ENCODE measurements around the gene ANKRD36B.
"Not testable (repeated sequence)": the region's sequence is repeated elsewhere in the genome, so short reads cannot be mapped to it uniquely, and the experiment has no call there.

Gene ANKRD36B

GRCh38 chr2:97617911-97618310, 28.2 kb upstream of the ANKRD36B start:
- Histone ChIP-seq H3K36me3 (ENCODE audit: insufficient read depth, low read length) (no peaks in the 10 kb centered on the region), H2AFZ (ENCODE audit: low read depth, low read length) (no peak overlapping the region), H3K9ac (ENCODE audit: low read depth, low read length) (no peak overlapping the region), H3K27ac (ENCODE audit: low read length) (no peak overlapping the region), H3K9me3 (ENCODE audit: insufficient read depth, low read length, severe bottlenecking) (no peaks in the 10 kb centered on the region), H3K4me3 (ENCODE audit: low read depth in 1 of 2, low read length in 2 of 2) (no peak overlapping the region), H3K4me1 (ENCODE audit: insufficient read depth, low read length) (no peaks in the 10 kb centered on the region), H3K4me2 (ENCODE audit: insufficient read depth, low read length) (no peak overlapping the region), H3K27me3 (ENCODE audit: insufficient read depth, low read length, poor library complexity) (no peaks in the 10 kb centered on the region), H4K20me1 (ENCODE audit: insufficient read depth, low read length) (no peaks in the 10 kb centered on the region), H3K79me2 (ENCODE audit: insufficient read depth, low read length) (no peaks in the 10 kb centered on the region)
- TF ChIP-seq CTCF (IDR thresholded peaks at IDR 0.05; ENCODE audit: borderline replicate concordance, extremely low read depth, low read length, poor library complexity, severe bottlenecking) (no peak), EZH2 (IDR thresholded peaks at IDR 0.05; ENCODE audit: borderline replicate concordance, low read depth, low read length, severe bottlenecking) (no peak)
- DNase-seq (no peak), ATAC-seq (ENCODE audit: insufficient read depth, low read depth) (no peak)

GRCh38 chr2:97615746-97616145, 26.1 kb upstream of the ANKRD36B start:
- not testable (repeated sequence) for H3K4me3 ChIP-seq (ENCODE audit: low read depth in 1 of 2, low read length in 2 of 2); ATAC-seq (ENCODE audit: insufficient read depth, low read depth)

DNA sequence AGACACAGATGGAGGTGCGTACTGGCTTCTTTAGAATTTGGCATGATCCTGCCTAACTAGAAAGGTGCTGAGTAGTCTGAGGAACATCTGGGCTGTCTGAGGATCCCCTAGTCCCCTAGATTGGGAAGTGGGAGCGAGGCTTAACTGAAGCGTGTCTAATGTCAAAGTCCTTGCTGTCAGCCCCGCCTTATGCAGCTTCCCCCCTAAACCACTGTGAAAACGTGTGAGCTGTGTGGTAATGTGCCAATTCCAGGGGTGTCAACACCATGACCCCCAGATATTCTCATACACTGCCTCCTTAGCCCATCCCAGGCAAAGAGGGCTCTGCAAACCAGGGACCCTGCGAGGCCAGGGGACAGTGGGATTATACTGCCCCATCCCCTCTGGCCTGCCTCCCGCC, 22.2 kb upstream of the ANKRD36B start:
- H3K79me2 ChIP-seq (ENCODE audit: insufficient read depth, low read length); H3K4me2 ChIP-seq (ENCODE audit: insufficient read depth, low read length); H3K36me3 ChIP-seq (ENCODE audit: insufficient read depth, low read length); H2AFZ ChIP-seq (ENCODE audit: low read depth, low read length); H3K27me3 ChIP-seq (ENCODE audit: insufficient read depth, low read length, poor library complexity); H3K9ac ChIP-seq (ENCODE audit: low read depth, low read length); H4K20me1 ChIP-seq (ENCODE audit: insufficient read depth, low read length); H3K4me1 ChIP-seq (ENCODE audit: insufficient read depth, low read length); H3K9me3 ChIP-seq (ENCODE audit: insufficient read depth, low read length, severe bottlenecking); H3K27ac ChIP-seq (ENCODE audit: low read length); DNase-seq; ATAC-seq (ENCODE audit: insufficient read depth, low read depth); H3K4me3 ChIP-seq (ENCODE audit: low read depth in 1 of 2, low read length in 2 of 2): not testable (repeated sequence)

More at GRCh38 chr2:97615746-97616145, 26.1 kb upstream of the ANKRD36B start:
- not testable (repeated sequence) for H3K79me2 ChIP-seq (ENCODE audit: insufficient read depth, low read length); H4K20me1 ChIP-seq (ENCODE audit: insufficient read depth, low read length); H3K4me2 ChIP-seq (ENCODE audit: insufficient read depth, low read length); DNase-seq; H3K4me1 ChIP-seq (ENCODE audit: insufficient read depth, low read length); H3K27me3 ChIP-seq (ENCODE audit: insufficient read depth, low read length, poor library complexity); H2AFZ ChIP-seq (ENCODE audit: low read depth, low read length); H3K36me3 ChIP-seq (ENCODE audit: insufficient read depth, low read length); H3K27ac ChIP-seq (ENCODE audit: low read length); H3K9me3 ChIP-seq (ENCODE audit: insufficient read depth, low read length, severe bottlenecking); H3K9ac ChIP-seq (ENCODE audit: low read depth, low read length)

GRCh38 chr2:97608745-97609144, 19.1 kb upstream of the ANKRD36B start:
- H3K79me2 ChIP-seq (ENCODE audit: insufficient read depth, low read length); H3K36me3 ChIP-seq (ENCODE audit: insufficient read depth, low read length); H3K27ac ChIP-seq (ENCODE audit: low read length); DNase-seq; ATAC-seq (ENCODE audit: insufficient read depth, low read depth); H3K9ac ChIP-seq (ENCODE audit: low read depth, low read length); H3K4me2 ChIP-seq (ENCODE audit: insufficient read depth, low read length); H3K4me1 ChIP-seq (ENCODE audit: insufficient read depth, low read length); H2AFZ ChIP-seq (ENCODE audit: low read depth, low read length); H3K9me3 ChIP-seq (ENCODE audit: insufficient read depth, low read length, severe bottlenecking); H3K27me3 ChIP-seq (ENCODE audit: insufficient read depth, low read length, poor library complexity); H4K20me1 ChIP-seq (ENCODE audit: insufficient read depth, low read length); H3K4me3 ChIP-seq (ENCODE audit: low read depth in 1 of 2, low read length in 2 of 2): not testable (repeated sequence)

- H3K4me2 ChIP-seq (ENCODE audit: insufficient read depth, low read length); H3K4me1 ChIP-seq (ENCODE audit: insufficient read depth, low read length); H3K36me3 ChIP-seq (ENCODE audit: insufficient read depth, low read length); H4K20me1 ChIP-seq (ENCODE audit: insufficient read depth, low read length); H3K27me3 ChIP-seq (ENCODE audit: insufficient read depth, low read length, poor library complexity); DNase-seq; H3K79me2 ChIP-seq (ENCODE audit: insufficient read depth, low read length); H3K9me3 ChIP-seq (ENCODE audit: insufficient read depth, low read length, severe bottlenecking); H3K4me3 ChIP-seq (ENCODE audit: low read depth in 1 of 2, low read length in 2 of 2); ATAC-seq (ENCODE audit: insufficient read depth, low read depth); H3K9ac ChIP-seq (ENCODE audit: low read depth, low read length); H3K27ac ChIP-seq (ENCODE audit: low read length); H2AFZ ChIP-seq (ENCODE audit: low read depth, low read length): not testable (repeated sequence)
These were observed 16.1 kb upstream of the ANKRD36B start for GRCh38 chr2:97605524-97606339.

DNA sequence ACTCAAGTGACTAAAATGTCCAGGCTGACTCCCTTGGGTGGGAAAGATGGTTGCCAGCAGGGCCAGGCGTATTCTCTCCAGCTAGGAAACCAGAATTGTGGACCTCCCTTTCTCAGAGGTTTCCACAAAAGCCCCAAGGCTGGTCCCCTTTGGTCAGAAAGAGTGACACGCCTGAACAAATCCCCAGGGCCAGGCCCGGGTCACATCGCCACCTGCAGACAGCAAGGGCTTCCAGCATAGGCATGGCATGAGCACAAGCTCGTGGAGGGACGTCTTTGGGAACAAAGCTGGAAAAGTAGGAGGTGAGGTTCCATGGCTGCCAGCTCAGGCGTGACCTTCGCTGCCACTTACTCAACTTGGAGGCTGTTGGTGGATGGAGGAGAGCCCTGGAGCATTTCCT, 15.4 kb upstream of the ANKRD36B start:
- ATAC-seq (ENCODE audit: insufficient read depth, low read depth): not testable (repeated sequence)

DNA sequence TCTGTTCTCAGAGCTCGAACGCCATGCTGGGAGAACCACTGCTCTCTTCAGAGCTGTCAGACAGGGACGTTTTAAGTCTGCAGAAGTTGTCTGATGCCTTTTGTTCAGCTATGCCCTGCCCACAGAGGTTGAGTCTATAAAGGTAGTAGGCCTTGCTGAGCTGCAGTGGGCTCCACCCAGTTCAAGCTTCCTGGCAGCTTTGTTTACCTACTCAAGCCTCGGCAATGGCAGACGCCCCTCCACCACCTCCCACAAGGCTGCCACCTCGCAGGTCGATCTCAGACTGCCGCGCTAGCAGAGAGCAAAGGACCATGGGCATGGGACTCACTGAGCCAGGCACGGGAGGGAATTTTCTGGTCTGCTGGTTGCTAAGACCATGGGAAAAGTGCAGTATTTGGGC, 11.9 kb upstream of the ANKRD36B start:
- H3K27ac ChIP-seq (ENCODE audit: low read length); H4K20me1 ChIP-seq (ENCODE audit: insufficient read depth, low read length); DNase-seq; H3K9ac ChIP-seq (ENCODE audit: low read depth, low read length); H3K79me2 ChIP-seq (ENCODE audit: insufficient read depth, low read length); H3K4me3 ChIP-seq (ENCODE audit: low read depth in 1 of 2, low read length in 2 of 2); H3K9me3 ChIP-seq (ENCODE audit: insufficient read depth, low read length, severe bottlenecking); H3K4me1 ChIP-seq (ENCODE audit: insufficient read depth, low read length); H3K4me2 ChIP-seq (ENCODE audit: insufficient read depth, low read length); H3K36me3 ChIP-seq (ENCODE audit: insufficient read depth, low read length); H2AFZ ChIP-seq (ENCODE audit: low read depth, low read length); H3K27me3 ChIP-seq (ENCODE audit: insufficient read depth, low read length, poor library complexity); ATAC-seq (ENCODE audit: insufficient read depth, low read depth): not testable (repeated sequence)

More for the DNA sequence above, 15.4 kb upstream of the ANKRD36B start:
- H3K4me3 ChIP-seq (ENCODE audit: low read depth in 1 of 2, low read length in 2 of 2); H2AFZ ChIP-seq (ENCODE audit: low read depth, low read length); H3K36me3 ChIP-seq (ENCODE audit: insufficient read depth, low read length); H3K4me1 ChIP-seq (ENCODE audit: insufficient read depth, low read length); H3K27ac ChIP-seq (ENCODE audit: low read length); DNase-seq; H3K4me2 ChIP-seq (ENCODE audit: insufficient read depth, low read length); H3K9me3 ChIP-seq (ENCODE audit: insufficient read depth, low read length, severe bottlenecking); H3K9ac ChIP-seq (ENCODE audit: low read depth, low read length); H4K20me1 ChIP-seq (ENCODE audit: insufficient read depth, low read length); H3K79me2 ChIP-seq (ENCODE audit: insufficient read depth, low read length); H3K27me3 ChIP-seq (ENCODE audit: insufficient read depth, low read length, poor library complexity): not testable (repeated sequence)

All from DND-41 (cell line).